HG03060 (cell line): Measurements from ENCODE around the gene TMEM9.

Source experiments
- ATAC-seq: cut with Tn5 transposase; IDR thresholded peaks from one replicate; pipeline ENCODE4 v1.9.1; 2021; ENCODE audit warnings: low read depth, moderate number of reproducible peaks; ENCODE audit not compliant: unreplicated experiment

TMEM9 gene

GRCh38 chr1:201147396-201148015, 6.8 kb downstream of the TMEM9 start:
- ATAC-seq, result no peak

- ATAC-seq, result no peak
Measured at GRCh38 chr1:201146626-201147390, 7.5 kb downstream of the TMEM9 start.

GRCh38 chr1:201145816-201146215, 8.5 kb downstream of the TMEM9 start:
- no peak for ATAC-seq

- no peak for ATAC-seq
Measured at GRCh38 chr1:201145132-201145531, 9.1 kb downstream of the TMEM9 start.

- no peak for ATAC-seq
Measured at GRCh38 chr1:201144701-201145100, 9.6 kb downstream of the TMEM9 start.

- ATAC-seq, result no peak
Measured at GRCh38 chr1:201143726-201144635, 10.3 kb downstream of the TMEM9 start.

- ATAC-seq, result no peak
Measured at GRCh38 chr1:201142849-201143725, 11.2 kb downstream of the TMEM9 start.

- no peak for ATAC-seq
Measured at GRCh38 chr1:201142011-201142848, 12.0 kb downstream of the TMEM9 start.

GRCh38 chr1:201141418-201141817, 12.9 kb downstream of the TMEM9 start:
- no peak for ATAC-seq

- ATAC-seq, result no peak
Measured at GRCh38 chr1:201140941-201141260, 13.4 kb downstream of the TMEM9 start.

GRCh38 chr1:201140235-201140940, 13.9 kb downstream of the TMEM9 start:
- ATAC-seq, result no peak

- no peak for ATAC-seq
Measured at GRCh38 chr1:201139756-201140155, 14.5 kb downstream of the TMEM9 start.

- ATAC-seq, result no peak
Measured at GRCh38 chr1:201139306-201139705, 15.0 kb downstream of the TMEM9 start.

- ATAC-seq, result no peak
Measured at GRCh38 chr1:201138311-201138840, 15.9 kb downstream of the TMEM9 start.

GRCh38 chr1:201137579-201138310, 16.5 kb downstream of the TMEM9 start:
- no peak for ATAC-seq

GRCh38 chr1:201137024-201137392, 17.3 kb downstream of the TMEM9 start:
- no peak for ATAC-seq

- ATAC-seq, result no peak
Measured at GRCh38 chr1:201136355-201137023, 17.8 kb downstream of the TMEM9 start.
